ENCODE data around the gene DESI1. TPM values are rescaled to one million over a fixed set of nuclear protein-coding genes. Genes with fewer than 3 reads are reported as not detected.

The DESI1 gene
- total RNA-seq, 2 donors from 2014 or later: 21.9 to 22.9 TPM

DNA sequence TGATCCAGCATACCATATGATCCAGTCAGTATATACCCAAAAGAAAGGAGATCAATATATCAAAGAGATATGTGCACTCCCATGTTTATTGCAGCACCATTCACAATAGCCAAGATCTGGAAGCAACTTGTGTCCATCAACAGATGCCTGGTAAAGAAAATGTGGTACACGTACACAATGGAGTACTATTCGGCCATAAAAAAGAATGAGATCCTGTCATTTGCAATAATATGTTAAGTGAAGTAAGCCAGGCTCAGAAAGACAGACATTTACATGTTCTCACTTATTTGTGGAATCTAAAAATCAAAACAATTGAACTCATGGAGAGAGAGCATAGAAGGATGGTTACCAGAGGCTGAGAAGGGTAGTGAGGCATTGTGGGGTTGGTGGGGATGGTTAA, 40.9 kb upstream of the DESI1 start:
- Histone ChIP-seq H3K9me3 (no peaks in the 10 kb centered on the region), H3K36me3 (peaks cover 69% of the 10 kb centered on the region), H3K27ac (no peak overlapping the region), H3K27me3 (replicated peaks; ENCODE audit: insufficient read depth) (no peaks in the 10 kb centered on the region), H3K4me3 (no peak overlapping the region), H3K4me1 (ENCODE audit: control insufficient read depth in 1 of 2, low read depth in 2 of 2) (no peaks in the 10 kb centered on the region)
- DNase-seq (ENCODE audit: low spot score) (no peak), ATAC-seq (ENCODE audit: insufficient number of reproducible peaks, low FRiP score, low read depth) (no peak)
- TF ChIP-seq, protein P1, sequence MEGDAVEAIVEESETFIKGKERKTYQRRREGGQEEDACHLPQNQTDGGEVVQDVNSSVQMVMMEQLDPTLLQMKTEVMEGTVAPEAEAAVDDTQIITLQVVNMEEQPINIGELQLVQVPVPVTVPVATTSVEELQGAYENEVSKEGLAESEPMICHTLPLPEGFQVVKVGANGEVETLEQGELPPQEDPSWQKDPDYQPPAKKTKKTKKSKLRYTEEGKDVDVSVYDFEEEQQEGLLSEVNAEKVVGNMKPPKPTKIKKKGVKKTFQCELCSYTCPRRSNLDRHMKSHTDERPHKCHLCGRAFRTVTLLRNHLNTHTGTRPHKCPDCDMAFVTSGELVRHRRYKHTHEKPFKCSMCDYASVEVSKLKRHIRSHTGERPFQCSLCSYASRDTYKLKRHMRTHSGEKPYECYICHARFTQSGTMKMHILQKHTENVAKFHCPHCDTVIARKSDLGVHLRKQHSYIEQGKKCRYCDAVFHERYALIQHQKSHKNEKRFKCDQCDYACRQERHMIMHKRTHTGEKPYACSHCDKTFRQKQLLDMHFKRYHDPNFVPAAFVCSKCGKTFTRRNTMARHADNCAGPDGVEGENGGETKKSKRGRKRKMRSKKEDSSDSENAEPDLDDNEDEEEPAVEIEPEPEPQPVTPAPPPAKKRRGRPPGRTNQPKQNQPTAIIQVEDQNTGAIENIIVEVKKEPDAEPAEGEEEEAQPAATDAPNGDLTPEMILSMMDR (IDR thresholded peaks at IDR 0.05): no peak

DNA sequence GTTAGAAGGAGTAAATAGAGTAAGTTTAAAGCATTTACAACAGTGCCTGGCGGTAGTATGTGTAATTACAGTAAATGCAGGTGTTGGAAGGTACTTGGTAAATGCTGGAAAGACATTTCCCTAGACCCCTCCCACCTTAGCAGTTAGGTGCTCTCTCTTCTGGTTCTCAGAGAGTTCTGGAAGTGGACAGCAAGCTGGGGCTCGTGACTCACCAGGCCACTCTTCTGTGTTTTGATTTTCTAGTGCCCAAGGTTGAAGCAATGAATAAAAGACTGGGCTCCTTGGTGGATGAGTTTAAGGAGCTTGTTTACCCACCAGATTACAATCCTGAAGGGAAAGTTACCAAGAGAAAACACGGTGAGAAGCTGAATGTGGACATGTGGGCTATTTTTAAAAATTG, 40.2 kb upstream of the DESI1 start:
- Histone ChIP-seq H3K27me3 (replicated peaks; ENCODE audit: insufficient read depth) (no peaks in the 10 kb centered on the region), H3K4me3 (no peak overlapping the region), H3K9me3 (no peaks in the 10 kb centered on the region), H3K4me1 (ENCODE audit: control insufficient read depth in 1 of 2, low read depth in 2 of 2) (no peaks in the 10 kb centered on the region), H3K27ac (no peak overlapping the region), H3K36me3 (peaks cover 73% of the 10 kb centered on the region)
- DNase-seq (ENCODE audit: low spot score): no peak
- TF ChIP-seq, protein P1 (IDR thresholded peaks at IDR 0.05): no peak
- ATAC-seq (ENCODE audit: insufficient number of reproducible peaks, low FRiP score, low read depth): no peak

DNA sequence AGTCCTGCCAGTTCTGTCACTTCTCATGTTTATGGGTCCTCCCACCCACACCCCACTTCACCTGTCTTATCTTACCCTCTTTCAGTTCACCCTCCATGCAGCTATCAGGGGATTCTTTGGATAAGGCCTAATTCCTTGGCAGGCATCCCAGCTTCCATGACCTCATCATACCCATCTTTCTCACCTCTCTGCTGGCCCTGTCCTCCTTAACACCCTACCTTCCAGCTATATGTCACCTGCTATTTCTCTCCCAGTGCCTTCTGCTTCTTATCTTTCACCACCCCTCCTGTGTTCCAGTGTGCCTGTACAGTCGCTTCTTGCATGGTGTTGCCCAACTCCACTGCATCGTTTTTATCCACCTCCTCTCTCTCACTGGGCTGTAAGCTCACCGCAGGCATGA, 39.6 kb upstream of the DESI1 start:
- Histone ChIP-seq H3K9me3 (no peaks in the 10 kb centered on the region), H3K4me3 (no peak overlapping the region), H3K27ac (no peak overlapping the region), H3K4me1 (ENCODE audit: control insufficient read depth in 1 of 2, low read depth in 2 of 2) (no peaks in the 10 kb centered on the region), H3K36me3 (peaks cover 78% of the 10 kb centered on the region), H3K27me3 (replicated peaks; ENCODE audit: insufficient read depth) (no peaks in the 10 kb centered on the region)
- TF ChIP-seq, protein P1 (IDR thresholded peaks at IDR 0.05): no peak
- ATAC-seq (ENCODE audit: insufficient number of reproducible peaks, low FRiP score, low read depth) (no peak), DNase-seq (ENCODE audit: low spot score) (no peak)

DNA sequence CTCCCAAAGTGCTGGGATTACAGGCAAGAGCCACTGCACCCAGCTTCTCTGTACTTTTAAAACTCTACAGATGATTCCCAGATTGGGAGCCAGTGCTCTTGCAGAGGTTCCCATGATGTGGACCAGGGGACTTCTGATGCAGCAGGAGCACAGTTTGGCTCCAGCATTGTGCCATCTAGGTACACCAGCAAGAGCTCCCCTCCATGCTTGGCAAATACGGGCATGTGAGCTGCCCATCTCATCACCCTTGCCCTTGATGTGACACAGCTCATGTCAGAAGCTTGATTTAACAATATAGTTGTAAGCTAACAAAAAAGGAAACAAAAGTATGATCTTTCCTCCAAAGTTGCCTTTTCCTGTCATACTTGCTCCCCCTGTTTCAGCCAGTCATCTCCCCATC, 39.1 kb upstream of the DESI1 start:
- Histone ChIP-seq H3K27me3 (replicated peaks; ENCODE audit: insufficient read depth) (no peaks in the 10 kb centered on the region), H3K36me3 (peaks cover 77% of the 10 kb centered on the region), H3K4me1 (ENCODE audit: control insufficient read depth in 1 of 2, low read depth in 2 of 2) (no peaks in the 10 kb centered on the region), H3K27ac (no peak overlapping the region), H3K9me3 (no peaks in the 10 kb centered on the region), H3K4me3 (no peak overlapping the region)
- TF ChIP-seq, protein P1 (IDR thresholded peaks at IDR 0.05): no peak
- no peak for DNase-seq (ENCODE audit: low spot score)
- ATAC-seq (ENCODE audit: insufficient number of reproducible peaks, low FRiP score, low read depth): no peak

DNA sequence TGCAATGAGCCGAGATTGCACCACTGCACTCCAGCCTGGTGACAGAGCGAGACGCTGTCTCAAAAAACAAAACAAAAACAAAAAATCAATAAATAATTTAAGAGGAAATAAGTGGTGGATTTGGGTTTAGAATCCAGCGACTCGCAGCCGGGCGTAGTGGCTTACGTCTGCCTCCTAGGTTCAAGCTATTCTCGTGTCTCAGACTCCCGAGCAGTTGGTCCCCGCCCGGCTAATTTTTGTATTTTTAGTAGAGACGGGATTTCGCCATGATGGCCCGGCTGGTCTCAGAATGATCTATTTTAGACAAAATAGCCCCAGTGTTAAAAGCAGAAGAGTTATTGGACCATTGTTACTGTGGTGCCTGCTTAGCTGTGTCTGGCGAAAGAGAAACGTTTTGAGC, 38.0 kb upstream of the DESI1 start:
- Histone ChIP-seq H3K9me3 (no peaks in the 10 kb centered on the region), H3K4me1 (ENCODE audit: control insufficient read depth in 1 of 2, low read depth in 2 of 2) (no peaks in the 10 kb centered on the region), H3K27me3 (replicated peaks; ENCODE audit: insufficient read depth) (no peaks in the 10 kb centered on the region), H3K36me3 (peaks cover 85% of the 10 kb centered on the region), H3K27ac (no peak overlapping the region), H3K4me3 (no peak overlapping the region)
- DNase-seq (ENCODE audit: low spot score): no peak
- no peak for ATAC-seq (ENCODE audit: insufficient number of reproducible peaks, low FRiP score, low read depth)
- TF ChIP-seq, protein P1 (IDR thresholded peaks at IDR 0.05): no peak
